NOMO-1 treated with DMSO at 0.1 percent for 48 hours (cell line): Measurements from ENCODE around the gene SPATA25.

Source experiments
- DNase-seq: peaks from one replicate; lab custom pipeline; 2025; ENCODE audit not compliant: unreplicated experiment; lab: John Stamatoyannopoulos, UW

The SPATA25 gene

GRCh38 chr20:45867136-45867818 is 20.1 kb downstream of the SPATA25 start:
- no peak for DNase-seq

GRCh38 chr20:45866454-45866853 is 21.0 kb downstream of the SPATA25 start:
- no peak for DNase-seq

GRCh38 chr20:45863543-45864470 is 23.6 kb downstream of the SPATA25 start:
- no peak for DNase-seq

- no peak for DNase-seq
Observed at GRCh38 chr20:45861221-45862075, 26.0 kb downstream of the SPATA25 start.

- no peak for DNase-seq
Observed at GRCh38 chr20:45860560-45861220, 26.7 kb downstream of the SPATA25 start.

- DNase-seq = no peak
Observed at GRCh38 chr20:45859916-45860315, 27.5 kb downstream of the SPATA25 start.

- peak; percentile 56 for DNase-seq
Observed at GRCh38 chr20:45857882-45858216, 29.6 kb downstream of the SPATA25 start.

GRCh38 chr20:45857114-45857881 is 30.1 kb downstream of the SPATA25 start, which contains the start of the genes ACOT8 and ZSWIM3:
Gene ACOT8, minus strand, starts transcription at chr20:45857392. Its CDS starts 77 bp downstream, at chr20:45857315.
Gene ZSWIM3, plus strand, starts transcription at chr20:45857614. Its CDS starts 212 bp downstream, at chr20:45857826.
- DNase-seq = peak; percentile 99

- DNase-seq = no peak
Observed at GRCh38 chr20:45853484-45853883, 33.9 kb downstream of the SPATA25 start.

GRCh38 chr20:45852326-45852725 is 35.1 kb downstream of the SPATA25 start:
- DNase-seq = no peak

GRCh38 chr20:45851501-45851900 is 35.9 kb downstream of the SPATA25 start:
- DNase-seq = no peak

- DNase-seq = no peak
Observed at GRCh38 chr20:45850926-45851325, 36.5 kb downstream of the SPATA25 start.

- no peak for DNase-seq
Observed at GRCh38 chr20:45850238-45850637, 37.2 kb downstream of the SPATA25 start.

- DNase-seq = no peak
Observed at GRCh38 chr20:45848969-45849582, 38.3 kb downstream of the SPATA25 start.

GRCh38 chr20:45848421-45848820 is 39.0 kb downstream of the SPATA25 start:
- no peak for DNase-seq

GRCh38 chr20:45845452-45845851 is 42.0 kb downstream of the SPATA25 start:
- no peak for DNase-seq

- no peak for DNase-seq
Observed at GRCh38 chr20:45843506-45843905, 43.9 kb downstream of the SPATA25 start.

- peak; percentile 95 for DNase-seq
Observed at GRCh38 chr20:45842169-45842812, 45.1 kb downstream of the SPATA25 start.
